ENCODE results near the gene PDCD11. TPM values are rescaled to one million over a fixed set of nuclear protein-coding genes. Genes with fewer than 3 reads are reported as not detected.

PDCD11 gene
- polyA plus RNA-seq, 1 donor from 2014 or later: 15.3 TPM

DNA sequence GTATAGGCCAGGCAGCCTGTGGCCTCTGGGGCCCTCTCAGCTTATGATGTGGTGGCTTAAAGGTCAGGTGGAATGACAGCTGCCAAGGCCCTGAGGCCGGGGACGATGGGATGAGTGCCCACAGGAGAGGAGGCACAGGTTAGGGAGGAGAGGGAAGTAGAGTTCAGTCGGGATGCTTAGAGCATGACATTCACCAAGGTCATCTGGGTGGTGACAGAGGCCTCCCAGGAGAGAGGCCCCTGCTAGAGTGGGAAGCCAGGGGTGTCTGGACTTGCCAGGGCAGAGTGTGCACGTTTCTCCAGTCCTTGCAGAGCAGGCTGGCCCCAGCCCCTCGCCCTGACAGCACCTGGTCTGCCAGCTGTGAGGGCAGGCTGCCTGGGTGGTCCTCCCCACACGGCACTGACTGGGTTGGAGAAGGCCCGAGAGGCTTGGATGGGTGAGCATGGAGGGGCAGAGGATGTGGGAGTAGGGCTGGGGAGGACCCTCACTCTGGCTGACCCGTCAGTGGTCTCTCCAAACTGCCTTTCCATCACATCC, 60.8 kb downstream of the PDCD11 start:
- Histone ChIP-seq H4K20me1 (ENCODE audit: insufficient read depth) (no peaks in the 10 kb centered on the region), H3K36me3 (ENCODE audit: insufficient read depth, low read length) (no peaks in the 10 kb centered on the region), H3K9ac (ENCODE audit: low read length) (no peak overlapping the region), H3K27ac (ENCODE audit: low read length) (no peak overlapping the region), H3K9me2 (ENCODE audit: insufficient read depth, low read length) (no peaks in the 10 kb centered on the region), H3K4me3 (ENCODE audit: low read length) (no peak overlapping the region), H3K4me2 (ENCODE audit: low read length) (no peak overlapping the region), H2AFZ (ENCODE audit: low read depth, low read length) (no peak overlapping the region), H3F3A (ENCODE audit: insufficient read depth, low read length, poor library complexity, severe bottlenecking) (no peaks in the 10 kb centered on the region), H3K9me3 (ENCODE audit: low read length) (no peaks in the 10 kb centered on the region), H3K27me3 (ENCODE audit: insufficient read depth, low read depth, low read length) (no peaks in the 10 kb centered on the region), H3K79me2 (replicated peaks; ENCODE audit: insufficient read depth, low read length) (no peaks in the 10 kb centered on the region)
- TF ChIP-seq POLR2AphosphoS5 (IDR thresholded peaks at IDR 0.05) (no peak), TAF1 (IDR thresholded peaks at IDR 0.05; ENCODE audit: low read depth) (no peak), EZH2 (IDR thresholded peaks at IDR 0.05; ENCODE audit: borderline replicate concordance, insufficient read depth, low read length, poor library complexity, severe bottlenecking) (no peak), RAD21 (conservative IDR thresholded peaks at IDR 0.05) (no peak), EP300 (conservative IDR thresholded peaks at IDR 0.05; ENCODE audit: poor library complexity, severe bottlenecking) (no peak), MXI1 (conservative IDR thresholded peaks at IDR 0.05; ENCODE audit: poor library complexity, severe bottlenecking) (no peak), CTCF (IDR thresholded peaks at IDR 0.05; ENCODE audit: poor library complexity, severe bottlenecking) (no peak), SMC3 (conservative IDR thresholded peaks at IDR 0.05; ENCODE audit: poor library complexity) (no peak)
- TF ChIP-seq, protein P1, sequence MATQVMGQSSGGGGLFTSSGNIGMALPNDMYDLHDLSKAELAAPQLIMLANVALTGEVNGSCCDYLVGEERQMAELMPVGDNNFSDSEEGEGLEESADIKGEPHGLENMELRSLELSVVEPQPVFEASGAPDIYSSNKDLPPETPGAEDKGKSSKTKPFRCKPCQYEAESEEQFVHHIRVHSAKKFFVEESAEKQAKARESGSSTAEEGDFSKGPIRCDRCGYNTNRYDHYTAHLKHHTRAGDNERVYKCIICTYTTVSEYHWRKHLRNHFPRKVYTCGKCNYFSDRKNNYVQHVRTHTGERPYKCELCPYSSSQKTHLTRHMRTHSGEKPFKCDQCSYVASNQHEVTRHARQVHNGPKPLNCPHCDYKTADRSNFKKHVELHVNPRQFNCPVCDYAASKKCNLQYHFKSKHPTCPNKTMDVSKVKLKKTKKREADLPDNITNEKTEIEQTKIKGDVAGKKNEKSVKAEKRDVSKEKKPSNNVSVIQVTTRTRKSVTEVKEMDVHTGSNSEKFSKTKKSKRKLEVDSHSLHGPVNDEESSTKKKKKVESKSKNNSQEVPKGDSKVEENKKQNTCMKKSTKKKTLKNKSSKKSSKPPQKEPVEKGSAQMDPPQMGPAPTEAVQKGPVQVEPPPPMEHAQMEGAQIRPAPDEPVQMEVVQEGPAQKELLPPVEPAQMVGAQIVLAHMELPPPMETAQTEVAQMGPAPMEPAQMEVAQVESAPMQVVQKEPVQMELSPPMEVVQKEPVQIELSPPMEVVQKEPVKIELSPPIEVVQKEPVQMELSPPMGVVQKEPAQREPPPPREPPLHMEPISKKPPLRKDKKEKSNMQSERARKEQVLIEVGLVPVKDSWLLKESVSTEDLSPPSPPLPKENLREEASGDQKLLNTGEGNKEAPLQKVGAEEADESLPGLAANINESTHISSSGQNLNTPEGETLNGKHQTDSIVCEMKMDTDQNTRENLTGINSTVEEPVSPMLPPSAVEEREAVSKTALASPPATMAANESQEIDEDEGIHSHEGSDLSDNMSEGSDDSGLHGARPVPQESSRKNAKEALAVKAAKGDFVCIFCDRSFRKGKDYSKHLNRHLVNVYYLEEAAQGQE (IDR thresholded peaks at IDR 0.05; ENCODE audit: borderline replicate concordance): no peak

DNA sequence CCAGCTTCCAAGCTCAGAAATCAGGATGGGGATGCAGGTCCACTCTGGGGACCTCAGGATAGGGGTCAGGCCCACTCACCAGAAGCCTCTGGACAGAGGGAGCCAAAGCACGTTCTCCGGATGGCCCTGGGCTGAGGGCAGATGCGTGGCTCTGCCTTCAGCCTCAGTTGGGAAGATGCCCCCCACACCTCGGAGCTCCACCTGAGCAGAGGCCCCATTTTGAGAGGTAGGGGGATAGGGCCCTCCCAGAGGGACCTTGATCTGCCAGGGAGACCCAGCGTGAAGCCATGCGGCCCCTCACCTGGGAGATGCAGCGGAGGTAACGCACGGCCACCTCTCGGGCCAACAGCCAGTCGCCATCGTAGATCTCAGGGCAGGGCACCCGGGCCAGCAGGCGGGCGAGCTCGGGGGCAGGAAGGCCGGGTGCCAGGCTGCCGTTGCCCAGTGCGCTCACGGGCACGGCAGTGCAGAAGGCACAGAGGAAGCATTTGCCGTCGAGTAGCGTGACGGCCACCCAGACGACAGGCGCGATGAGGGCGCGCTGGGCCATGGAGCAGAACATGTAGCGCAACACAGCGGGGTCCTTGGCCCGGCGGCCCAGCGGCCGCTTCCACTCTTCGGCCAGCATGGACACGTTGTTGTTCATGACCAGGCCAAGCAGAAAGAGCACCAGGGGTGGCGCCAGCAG, 61.6 kb downstream of the PDCD11 start:
- Histone ChIP-seq H3K9me3 (ENCODE audit: low read length) (no peaks in the 10 kb centered on the region), H3F3A (ENCODE audit: insufficient read depth, low read length, poor library complexity, severe bottlenecking) (no peaks in the 10 kb centered on the region), H3K9me2 (ENCODE audit: insufficient read depth, low read length) (no peaks in the 10 kb centered on the region), H3K27me3 (ENCODE audit: insufficient read depth, low read depth, low read length) (no peaks in the 10 kb centered on the region), H3K4me2 (ENCODE audit: low read length) (no peak overlapping the region), H3K9ac (ENCODE audit: low read length) (no peak overlapping the region), H3K79me2 (replicated peaks; ENCODE audit: insufficient read depth, low read length) (no peaks in the 10 kb centered on the region), H2AFZ (ENCODE audit: low read depth, low read length) (no peak overlapping the region), H3K36me3 (ENCODE audit: insufficient read depth, low read length) (no peaks in the 10 kb centered on the region), H3K27ac (ENCODE audit: low read length) (no peak overlapping the region), H4K20me1 (ENCODE audit: insufficient read depth) (no peaks in the 10 kb centered on the region), H3K4me3 (ENCODE audit: low read length) (no peak overlapping the region)
- no peak for TF ChIP-seq CTCF (IDR thresholded peaks at IDR 0.05; ENCODE audit: poor library complexity, severe bottlenecking)
- no peak for TF ChIP-seq EP300 (conservative IDR thresholded peaks at IDR 0.05; ENCODE audit: poor library complexity, severe bottlenecking)
- TF ChIP-seq TAF1 (IDR thresholded peaks at IDR 0.05; ENCODE audit: low read depth): no peak
- no peak for TF ChIP-seq SMC3 (conservative IDR thresholded peaks at IDR 0.05; ENCODE audit: poor library complexity)
- TF ChIP-seq MXI1 (conservative IDR thresholded peaks at IDR 0.05; ENCODE audit: poor library complexity, severe bottlenecking): no peak
- TF ChIP-seq RAD21 (conservative IDR thresholded peaks at IDR 0.05): no peak
- TF ChIP-seq, protein P1 (IDR thresholded peaks at IDR 0.05; ENCODE audit: borderline replicate concordance): no peak
- no peak for TF ChIP-seq EZH2 (IDR thresholded peaks at IDR 0.05; ENCODE audit: borderline replicate concordance, insufficient read depth, low read length, poor library complexity, severe bottlenecking)
- TF ChIP-seq POLR2AphosphoS5 (IDR thresholded peaks at IDR 0.05): no peak
